Thyroid gland (tissue), 4 donors: Measurements from ENCODE around the gene DNAH10. TPM values are rescaled to one million over a fixed set of nuclear protein-coding genes. Genes with fewer than 3 reads are reported as not detected.

Source experiments
- DNase-seq, 2 donors: peaks; one replicate each; pipeline ENCODE4 v3.0.0-alpha.2; 2019
- H3K27ac ChIP-seq, 3 donors: fragments of 200-600 bp; sonication (generic); 1 replicate in 2 of 3; 2 replicates in 1 of 3; pipeline ENCODE4 v1.5.1; 2016 to 2019; ENCODE audit warnings: mild to moderate bottlenecking in 1 of 3, moderate library complexity in 1 of 3
- H3K27me3 ChIP-seq: fragments of 200-600 bp; sonication (generic); one replicate; pipeline ENCODE4 v1.5.1; 2019
- H3K36me3 ChIP-seq, 2 donors: fragments of 200-600 bp; sonication (generic); one replicate each; pipeline ENCODE4 v1.5.1; 2016 to 2019
- H3K4me1 ChIP-seq, 2 donors: fragments of 200-600 bp; sonication (generic); one replicate each; pipeline ENCODE4 v1.5.1; 2017 to 2019
- H3K4me3 ChIP-seq, 3 donors: fragments of 200-600 bp; sonication (generic); replicated peaks in 1 of 3; 1 replicate in 2 of 3; 2 replicates in 1 of 3; pipeline ENCODE4 v1.5.1; 2016; ENCODE audit warnings: mild to moderate bottlenecking in 1 of 3
- H3K9me3 ChIP-seq: fragments of 200-600 bp; sonication (generic); one replicate; pipeline ENCODE4 v1.5.1; 2017
- CTCF ChIP-seq, 6 experiments: fragments of 200-600 bp in 3 of 6; fragments of 450-650 bp in 3 of 6; sonication (generic) in 3 of 6; IDR thresholded peaks; one replicate each; pipeline ENCODE4 v1.5.1; 2016 to 2019; ENCODE audit warnings: antibody characterized with exemption in 6 of 6, mild to moderate bottlenecking in 2 of 6, inconsistent platforms in 1 of 6, moderate library complexity in 1 of 6
- POLR2A ChIP-seq, 2 donors: fragments of 450-650 bp; IDR thresholded peaks; one replicate each; pipeline ENCODE4 v1.6.1; 2017; ENCODE audit warnings: antibody characterized with exemption in 2 of 2, mild to moderate bottlenecking in 2 of 2, moderate library complexity in 1 of 2
- WGBS, 2 donors: methylation state at CpG; one replicate each; pipeline ENCODE4 v1.1.5; 2017; 5-methylcytosine and 5-hydroxymethylcytosine counted together
- intact Hi-C: fragments of 100-400 bp; cut with DNase I; formaldehyde crosslinking; loops from one replicate; pipeline ENCODE4 v1.15.1; 2023
- total RNA-seq, 4 donors: library from RNA; depleted of rRNA; stranded (reverse); fragments of >200 nt; gene quantifications; one replicate each; pipeline ENCODE4 v1.2.3, GENCODE V29; 2016

The DNAH10 gene
- total RNA-seq, 4 donors from 2014 or later, result 0.10 to 0.33 (median 0.27) TPM; not detected in 1

- Histone ChIP-seq H3K27me3 (no peaks in the 10 kb centered on the region), H3K27ac (no peak overlapping the region), H3K4me3 (no peak overlapping the region), H3K9me3 (no peaks in the 10 kb centered on the region), H3K4me1 (no peaks in the 10 kb centered on the region), H3K36me3 (no peaks in the 10 kb centered on the region)
- 76 to 80% methylated on average over 1 of the region's 1 CpG for WGBS, 2 donors
- intact Hi-C loops, result no loop called here
- TF ChIP-seq POLR2A (IDR thresholded peaks at IDR 0.05) (no peak), CTCF (IDR thresholded peaks at IDR 0.05) (no peak)
- no peak for DNase-seq
Observed at GRCh38 chr12:123856681-123857080, 94.6 kb downstream of the DNAH10 start.

DNA sequence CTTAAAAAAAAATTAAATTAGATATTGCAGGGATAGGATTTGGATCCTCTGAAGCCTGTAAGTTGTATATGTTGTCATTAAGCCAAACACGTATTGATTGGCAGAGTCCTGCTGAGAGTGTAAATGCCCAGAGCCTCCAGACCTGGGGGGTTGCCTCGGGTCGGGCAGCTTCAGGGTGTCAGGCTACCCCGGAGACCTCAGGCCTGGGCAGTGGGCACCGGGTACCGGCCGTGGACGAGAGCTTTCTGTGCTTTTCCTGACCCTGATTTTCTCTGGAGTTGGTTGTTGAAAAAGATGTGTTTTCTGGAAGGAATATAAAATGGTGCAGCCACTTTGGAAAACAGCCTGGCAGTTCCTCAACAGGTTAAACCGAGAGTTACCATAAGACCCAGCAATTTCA lies 96.1 kb downstream of the DNAH10 start:
- intact Hi-C loops, result no loop called here
- 64 to 84% methylated on average over 8 to 9 of the region's 9 CpGs for WGBS, 2 donors
- H3K36me3 ChIP-seq, result no peaks in the 10 kb centered on the region
- DNase-seq, result no peak
- no peaks in the 10 kb centered on the region for H3K9me3 ChIP-seq
- no peaks in the 10 kb centered on the region for H3K4me1 ChIP-seq
- no peak for TF ChIP-seq CTCF (IDR thresholded peaks at IDR 0.05)
- no peak for TF ChIP-seq POLR2A (IDR thresholded peaks at IDR 0.05)
- H3K27ac ChIP-seq, result no peak overlapping the region
- no peak overlapping the region for H3K4me3 ChIP-seq
- H3K27me3 ChIP-seq, result no peaks in the 10 kb centered on the region

DNA sequence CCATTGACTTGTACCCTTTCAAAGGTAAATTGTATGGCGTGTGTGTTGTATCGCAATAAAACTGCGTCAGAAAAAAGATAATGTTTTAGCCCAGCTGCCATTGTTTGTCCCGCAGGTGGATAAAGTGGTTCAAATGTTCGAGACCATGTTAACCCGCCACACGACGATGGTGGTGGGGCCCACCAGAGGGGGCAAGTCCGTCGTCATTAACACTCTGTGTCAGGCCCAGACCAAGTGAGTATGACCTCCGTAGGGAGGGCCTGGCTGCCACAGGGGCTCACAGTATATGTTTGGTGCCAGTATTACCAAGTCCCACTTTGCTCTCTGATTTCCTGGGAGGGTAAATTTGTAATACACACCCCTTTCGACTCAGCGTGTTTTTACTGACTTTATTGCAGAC lies 96.9 kb downstream of the DNAH10 start:
- TF ChIP-seq CTCF (IDR thresholded peaks at IDR 0.05) (no peak), POLR2A (IDR thresholded peaks at IDR 0.05) (no peak)
- no peaks in the 10 kb centered on the region for H3K27me3 ChIP-seq
- no peaks in the 10 kb centered on the region for H3K9me3 ChIP-seq
- H3K27ac ChIP-seq, result no peak overlapping the region
- H3K4me3 ChIP-seq, result no peak overlapping the region
- intact Hi-C loops, result no loop called here
- 74% methylated on average over 13 of the region's 13 CpGs for WGBS, 2 donors
- H3K4me1 ChIP-seq, result no peaks in the 10 kb centered on the region
- H3K36me3 ChIP-seq, result no peaks in the 10 kb centered on the region
- DNase-seq, result no peak

- Histone ChIP-seq H3K27me3 (no peaks in the 10 kb centered on the region), H3K4me1 (no peaks in the 10 kb centered on the region), H3K4me3 (no peak overlapping the region), H3K9me3 (no peaks in the 10 kb centered on the region), H3K36me3 (no peaks in the 10 kb centered on the region), H3K27ac (no peak overlapping the region)
- WGBS, 2 donors, result 54 to 71% methylated on average over 3 of the region's 3 CpGs
- no peak for DNase-seq
- no peak for TF ChIP-seq CTCF (IDR thresholded peaks at IDR 0.05)
- TF ChIP-seq POLR2A (IDR thresholded peaks at IDR 0.05), result no peak
- intact Hi-C loops, result no loop called here
Observed at GRCh38 chr12:123860377-123860776, 98.3 kb downstream of the DNAH10 start.

DNA sequence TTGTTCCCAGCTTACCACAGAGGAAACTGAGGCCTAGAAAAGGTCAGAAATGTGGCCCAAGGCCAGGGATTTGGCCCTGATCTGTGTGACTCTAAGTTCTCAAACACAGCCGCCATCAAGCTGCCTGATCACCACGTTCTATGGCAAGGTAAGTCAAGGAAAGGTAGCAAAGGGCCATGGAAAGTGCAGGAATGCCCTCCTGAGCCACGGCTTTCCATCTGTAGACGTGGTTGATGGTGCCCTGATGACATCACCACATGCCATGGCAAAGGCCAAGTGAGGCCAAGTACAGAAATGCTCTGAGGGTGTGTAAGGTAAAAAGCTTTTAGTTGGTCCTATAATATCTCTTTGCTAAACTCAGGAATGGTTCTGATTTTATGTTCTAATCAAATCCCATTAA lies 99.3 kb downstream of the DNAH10 start:
- intact Hi-C loops, result no loop called here
- DNase-seq, result no peak
- H3K9me3 ChIP-seq, result no peaks in the 10 kb centered on the region
- no peaks in the 10 kb centered on the region for H3K36me3 ChIP-seq
- no peaks in the 10 kb centered on the region for H3K27me3 ChIP-seq
- H3K4me3 ChIP-seq, result no peak overlapping the region
- H3K27ac ChIP-seq, result no peak overlapping the region
- no peaks in the 10 kb centered on the region for H3K4me1 ChIP-seq
- 77 to 84% methylated on average over 4 of the region's 4 CpGs for WGBS, 2 donors
- TF ChIP-seq POLR2A (IDR thresholded peaks at IDR 0.05), result no peak
- no peak for TF ChIP-seq CTCF (IDR thresholded peaks at IDR 0.05)
